ENCODE data around the gene NOX4.
"Not testable (repeated sequence)": the region's sequence is repeated elsewhere in the genome, so short reads cannot be mapped to it uniquely, and the experiment has no call there.

DNA sequence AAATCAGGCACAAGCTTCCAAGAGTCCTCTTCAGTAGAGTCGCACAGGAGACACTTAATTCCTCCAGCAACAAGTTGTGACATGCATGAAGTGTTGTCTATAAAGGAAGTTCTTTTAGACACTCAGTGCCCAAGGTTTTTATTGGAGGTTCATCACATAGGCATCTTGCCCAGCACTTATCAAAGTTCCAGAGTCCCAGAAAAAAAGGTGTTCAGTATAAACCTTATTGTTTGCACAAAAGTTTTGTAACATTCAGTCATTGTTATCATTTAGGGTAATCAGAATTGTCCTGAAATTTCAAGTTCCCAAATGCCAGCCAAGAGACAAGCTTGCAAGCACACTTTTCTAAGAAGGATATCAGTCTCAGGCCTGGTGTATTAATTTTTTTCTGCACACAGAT, 182.9 kb downstream of the NOX4 start:
- not testable (repeated sequence) for TF ChIP-seq TAF1 (IDR thresholded peaks at IDR 0.05; ENCODE audit: borderline replicate concordance, low read depth, low read length)
- TF ChIP-seq, protein P1, sequence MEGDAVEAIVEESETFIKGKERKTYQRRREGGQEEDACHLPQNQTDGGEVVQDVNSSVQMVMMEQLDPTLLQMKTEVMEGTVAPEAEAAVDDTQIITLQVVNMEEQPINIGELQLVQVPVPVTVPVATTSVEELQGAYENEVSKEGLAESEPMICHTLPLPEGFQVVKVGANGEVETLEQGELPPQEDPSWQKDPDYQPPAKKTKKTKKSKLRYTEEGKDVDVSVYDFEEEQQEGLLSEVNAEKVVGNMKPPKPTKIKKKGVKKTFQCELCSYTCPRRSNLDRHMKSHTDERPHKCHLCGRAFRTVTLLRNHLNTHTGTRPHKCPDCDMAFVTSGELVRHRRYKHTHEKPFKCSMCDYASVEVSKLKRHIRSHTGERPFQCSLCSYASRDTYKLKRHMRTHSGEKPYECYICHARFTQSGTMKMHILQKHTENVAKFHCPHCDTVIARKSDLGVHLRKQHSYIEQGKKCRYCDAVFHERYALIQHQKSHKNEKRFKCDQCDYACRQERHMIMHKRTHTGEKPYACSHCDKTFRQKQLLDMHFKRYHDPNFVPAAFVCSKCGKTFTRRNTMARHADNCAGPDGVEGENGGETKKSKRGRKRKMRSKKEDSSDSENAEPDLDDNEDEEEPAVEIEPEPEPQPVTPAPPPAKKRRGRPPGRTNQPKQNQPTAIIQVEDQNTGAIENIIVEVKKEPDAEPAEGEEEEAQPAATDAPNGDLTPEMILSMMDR (IDR thresholded peaks at IDR 0.05 in 2 of 3, conservative IDR thresholded peaks at IDR 0.05 in 1 of 3; ENCODE audit: control insufficient read depth in 2 of 3, extremely low read depth in 1 of 3, insufficient read depth in 1 of 3, low read depth in 3 of 3, low read length in 3 of 3) = not testable (repeated sequence)

Data from GM12878 (cell line).